Gastrocnemius medialis (tissue), 4 donors: Measurements from ENCODE around the gene ZNF791. TPM values are rescaled to one million over a fixed set of nuclear protein-coding genes. Genes with fewer than 3 reads are reported as not detected.
"Not testable (repeated sequence)": the region's sequence is repeated elsewhere in the genome, so short reads cannot be mapped to it uniquely, and the experiment has no call there.

ENCODE experiments used
- ATAC-seq, 2 donors: fragments of 150-250 bp; one replicate each; pipeline ENCODE4 v1.9.1; 2016
- DNase-seq, 2 donors: peaks; one replicate each; pipeline ENCODE4 v3.0.0-alpha.2; 2019
- H3K27ac ChIP-seq, 4 donors: fragments of 200-600 bp; sonication (generic); 1 replicate in 1 of 4; 2 replicates in 3 of 4; pipeline ENCODE4 v1.5.1; 2016 to 2018; ENCODE audit warnings: mild to moderate bottlenecking in 2 of 4, moderate library complexity in 1 of 4
- H3K27me3 ChIP-seq, 3 donors: fragments of 200-600 bp; sonication (generic) in 2 of 3; 1 replicate in 1 of 3; 2 replicates in 2 of 3; pipeline versions ENCODE4 v1.5.1 to v1.6.0; 2016 to 2019; ENCODE audit warnings: mild to moderate bottlenecking in 1 of 3, moderate library complexity in 1 of 3
- H3K36me3 ChIP-seq, 2 donors: fragments of 200-600 bp; sonication (generic) in 1 of 2; one replicate each; pipeline ENCODE4 v1.5.1; 2017 to 2018
- H3K4me1 ChIP-seq, 2 donors: fragments of 200-600 bp; sonication (generic) in 1 of 2; one replicate each; pipeline ENCODE4 v1.5.1; 2016 to 2017; ENCODE audit warnings: mild to moderate bottlenecking in 2 of 2
- H3K4me3 ChIP-seq, 4 donors: fragments of 200-600 bp; sonication (generic) in 3 of 4; 1 replicate in 1 of 4; 2 replicates in 3 of 4; pipeline ENCODE4 v1.5.1; 2016 to 2019; ENCODE audit warnings: mild to moderate bottlenecking in 2 of 4
- H3K9me3 ChIP-seq, 3 donors: fragments of 200-600 bp; sonication (generic) in 2 of 3; 1 replicate in 1 of 3; 2 replicates in 2 of 3; pipeline ENCODE4 v1.5.1; 2016 to 2019
- CTCF ChIP-seq, 5 experiments: fragments of 450-650 bp in 3 of 5; fragments of 200-600 bp in 2 of 5; sonication (generic) in 2 of 5; IDR thresholded peaks in 4 of 5; conservative IDR thresholded peaks in 1 of 5; 1 replicate in 4 of 5; 2 replicates in 1 of 5; pipeline ENCODE4 v1.5.1; 2016 to 2019; ENCODE audit warnings: antibody characterized with exemption in 5 of 5, mild to moderate bottlenecking in 3 of 5, moderate library complexity in 3 of 5
- POLR2A ChIP-seq, 2 donors: fragments of 450-650 bp; IDR thresholded peaks; one replicate each; pipeline ENCODE4 v1.6.1; 2017; ENCODE audit warnings: antibody characterized with exemption in 2 of 2, mild to moderate bottlenecking in 2 of 2, moderate library complexity in 2 of 2
- in situ Hi-C, 4 donors: fragments of 200-750 bp; cut with MboI; loops; one replicate each; pipeline versions ENCODE4 v1.15.0 to v1.8.0; 2017; ENCODE audit warnings: low sequenced_read_pairs in 4 of 4
- intact Hi-C: fragments of 100-400 bp; cut with DNase I; formaldehyde crosslinking; loops from one replicate; pipeline ENCODE4 v1.15.1; 2023; ENCODE audit warnings: low total_unique reads
- total RNA-seq, 4 donors: library from RNA; depleted of rRNA; stranded (reverse); fragments of >200 nt; gene quantifications; one replicate each; pipeline versions ENCODE4 v1.1.0 to v1.2.3, GENCODE V29; 2016

ZNF791 gene
- total RNA-seq, 4 donors from 2014 or later, result 7.6 to 10.9 (median 8.8) TPM

GRCh38 chr19:12639901-12640613, 29.3 kb downstream of the ZNF791 start:
- in situ Hi-C loops (no loop called here), intact Hi-C loops (no loop called here)
- TF ChIP-seq CTCF (IDR thresholded peaks at IDR 0.05 in 4 of 5, conservative IDR thresholded peaks at IDR 0.05 in 1 of 5) (peak; percentile 27 to 74 (median 46)), POLR2A (IDR thresholded peaks at IDR 0.05) (no peak)
- Histone ChIP-seq H3K4me3 (peak overlapping the region; percentile 14 to 32 (median 26)), H3K27ac (no peak overlapping the region), H3K4me1 (peaks cover 2 to 5% of the 10 kb centered on the region in 2 donors), H3K9me3 (no peaks in the 10 kb centered on the region), H3K36me3 (no peaks in the 10 kb centered on the region), H3K27me3 (no peaks in the 10 kb centered on the region)
- ATAC-seq (peak in 1 of 2 donors; percentile 76), DNase-seq (peak; percentile 32 to 63)

- Histone ChIP-seq H3K27ac (no peak overlapping the region), H3K4me1 (peaks cover 2 to 5% of the 10 kb centered on the region in 2 donors), H3K36me3 (no peaks in the 10 kb centered on the region), H3K9me3 (no peaks in the 10 kb centered on the region), H3K4me3 (no peak overlapping the region), H3K27me3 (no peaks in the 10 kb centered on the region)
- ATAC-seq, result no peak
- no peak for DNase-seq
- intact Hi-C loops, result no loop called here
- in situ Hi-C loops, result no loop called here
- TF ChIP-seq POLR2A (IDR thresholded peaks at IDR 0.05) (no peak), CTCF (IDR thresholded peaks at IDR 0.05 in 4 of 5, conservative IDR thresholded peaks at IDR 0.05 in 1 of 5) (no peak)
These were observed 30.7 kb downstream of the ZNF791 start for GRCh38 chr19:12641456-12641855.

GRCh38 chr19:12642506-12642905, 31.8 kb downstream of the ZNF791 start:
- Histone ChIP-seq H3K4me3 (no peak overlapping the region), H3K9me3 (no peaks in the 10 kb centered on the region), H3K36me3 (no peaks in the 10 kb centered on the region), H3K27me3 (no peaks in the 10 kb centered on the region), H3K27ac (no peak overlapping the region), H3K4me1 (peaks cover 2 to 5% of the 10 kb centered on the region in 2 donors)
- ATAC-seq (no peak), DNase-seq (no peak)
- intact Hi-C loops (no loop called here), in situ Hi-C loops (no loop called here)
- TF ChIP-seq POLR2A (IDR thresholded peaks at IDR 0.05) (no peak), CTCF (IDR thresholded peaks at IDR 0.05 in 4 of 5, conservative IDR thresholded peaks at IDR 0.05 in 1 of 5) (no peak)

- H3K9me3 ChIP-seq, in situ Hi-C loops, DNase-seq, ATAC-seq, intact Hi-C loops, H3K4me3 ChIP-seq, H3K27ac ChIP-seq, H3K36me3 ChIP-seq, H3K27me3 ChIP-seq: not testable (repeated sequence)
- peaks cover 8 to 11% of the 10 kb centered on the region in 2 donors for H3K4me1 ChIP-seq
These were observed 33.0 kb downstream of the ZNF791 start for GRCh38 chr19:12643716-12644115.

GRCh38 chr19:12646551-12646950, 35.8 kb downstream of the ZNF791 start:
- peaks cover 3 to 9% of the 10 kb centered on the region in 2 donors for H3K4me1 ChIP-seq
- intact Hi-C loops (no loop called here), in situ Hi-C loops (no loop called here)
- no peaks in the 10 kb centered on the region for H3K36me3 ChIP-seq
- H3K4me3 ChIP-seq, result no peak overlapping the region
- TF ChIP-seq POLR2A (IDR thresholded peaks at IDR 0.05) (no peak), CTCF (IDR thresholded peaks at IDR 0.05 in 4 of 5, conservative IDR thresholded peaks at IDR 0.05 in 1 of 5) (no peak)
- no peak overlapping the region for H3K27ac ChIP-seq
- no peak for DNase-seq
- no peak for ATAC-seq
- no peaks in the 10 kb centered on the region for H3K27me3 ChIP-seq
- H3K9me3 ChIP-seq, result no peaks in the 10 kb centered on the region
